GM12864 (cell line): ENCODE data around the gene ASIC2.

Experiments used
- DNase-seq: peaks from one replicate; pipeline ENCODE4 v3.0.0-alpha.2; 2011; ENCODE audit warnings: low read depth
- H3K4me3 ChIP-seq: 2 replicates; pipeline ENCODE4 v1.5.1; 2011; ENCODE audit warnings: mild to moderate bottlenecking, low read depth, low read length, control low read depth
- TF ChIP-seq, protein P1 (sequence below): IDR thresholded peaks from 2 replicates; pipeline ENCODE4 v1.5.1; 2011; ENCODE audit warnings: low read depth, mild to moderate bottlenecking, moderate library complexity, low read length, control low read depth, inconsistent platforms; ENCODE audit errors: missing control alignments

Gene ASIC2

DNA sequence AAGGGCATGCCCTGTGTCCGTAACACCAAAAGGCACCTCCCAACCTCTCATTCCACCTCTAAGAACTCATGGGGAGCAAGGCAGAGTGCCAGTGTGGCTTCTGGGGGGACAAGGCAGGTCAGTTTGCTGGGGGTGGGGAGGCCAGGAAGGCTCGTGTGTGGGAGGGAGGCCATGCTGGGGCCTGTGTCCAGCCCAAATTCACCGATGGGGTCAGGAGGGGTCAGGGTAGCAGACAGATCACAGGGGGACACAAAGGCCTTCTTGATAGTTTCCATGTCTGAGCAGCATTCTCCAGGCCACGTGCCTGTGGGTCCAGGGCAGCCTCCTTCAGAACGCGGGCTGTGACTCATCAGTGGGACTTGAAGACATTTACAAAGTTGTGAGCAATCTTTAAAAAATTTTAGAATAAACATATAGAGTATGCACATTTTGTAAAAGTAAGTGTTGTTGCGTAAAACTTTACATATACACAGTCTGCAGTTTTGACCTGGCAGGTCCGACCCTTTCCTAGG is 280.5 kb downstream of the ASIC2 start:
- TF ChIP-seq, protein P1, sequence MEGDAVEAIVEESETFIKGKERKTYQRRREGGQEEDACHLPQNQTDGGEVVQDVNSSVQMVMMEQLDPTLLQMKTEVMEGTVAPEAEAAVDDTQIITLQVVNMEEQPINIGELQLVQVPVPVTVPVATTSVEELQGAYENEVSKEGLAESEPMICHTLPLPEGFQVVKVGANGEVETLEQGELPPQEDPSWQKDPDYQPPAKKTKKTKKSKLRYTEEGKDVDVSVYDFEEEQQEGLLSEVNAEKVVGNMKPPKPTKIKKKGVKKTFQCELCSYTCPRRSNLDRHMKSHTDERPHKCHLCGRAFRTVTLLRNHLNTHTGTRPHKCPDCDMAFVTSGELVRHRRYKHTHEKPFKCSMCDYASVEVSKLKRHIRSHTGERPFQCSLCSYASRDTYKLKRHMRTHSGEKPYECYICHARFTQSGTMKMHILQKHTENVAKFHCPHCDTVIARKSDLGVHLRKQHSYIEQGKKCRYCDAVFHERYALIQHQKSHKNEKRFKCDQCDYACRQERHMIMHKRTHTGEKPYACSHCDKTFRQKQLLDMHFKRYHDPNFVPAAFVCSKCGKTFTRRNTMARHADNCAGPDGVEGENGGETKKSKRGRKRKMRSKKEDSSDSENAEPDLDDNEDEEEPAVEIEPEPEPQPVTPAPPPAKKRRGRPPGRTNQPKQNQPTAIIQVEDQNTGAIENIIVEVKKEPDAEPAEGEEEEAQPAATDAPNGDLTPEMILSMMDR = no peak
- no peak for DNase-seq
- H3K4me3 ChIP-seq = no peak overlapping the region

DNA sequence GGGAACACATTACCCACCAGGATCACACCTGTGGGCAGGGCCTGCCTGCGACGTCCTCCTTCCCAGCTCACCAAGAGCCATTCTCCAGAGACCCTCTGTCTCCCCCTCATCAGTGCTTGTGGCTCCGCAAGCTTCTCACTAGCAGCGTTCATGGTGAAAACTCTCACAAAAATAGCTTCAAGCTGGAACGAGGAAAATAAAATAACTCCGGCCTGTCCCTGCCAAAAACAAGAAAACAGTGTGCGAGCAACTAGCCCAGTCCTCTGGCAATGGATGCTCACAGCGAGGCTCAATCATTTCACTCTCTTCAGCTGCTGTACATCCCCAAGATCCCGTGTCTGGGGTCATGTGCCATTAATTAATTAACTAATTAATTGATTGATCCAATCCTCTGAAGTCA is 283.5 kb downstream of the ASIC2 start:
- DNase-seq = no peak
- no peak overlapping the region for H3K4me3 ChIP-seq
- TF ChIP-seq, protein P1 = no peak

DNA sequence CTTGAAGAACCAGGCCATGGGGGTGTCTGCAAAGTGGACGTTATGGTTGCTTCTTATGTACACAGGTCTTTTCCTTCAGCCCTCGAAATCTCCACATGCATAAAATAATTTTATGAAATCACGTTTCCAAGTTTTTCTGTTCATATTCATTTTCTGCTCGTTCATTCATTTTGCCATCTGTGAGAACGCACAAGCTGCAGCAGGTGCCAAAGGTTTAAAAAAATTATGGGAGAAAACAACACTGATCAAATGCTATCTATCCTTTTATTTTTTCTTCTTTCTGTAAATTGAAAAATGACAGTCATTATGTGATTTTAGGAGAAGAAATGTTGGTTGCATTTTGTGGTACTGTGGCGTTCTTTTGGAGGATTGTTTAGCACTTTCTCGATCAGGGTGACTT is 285.9 kb downstream of the ASIC2 start:
- no peak overlapping the region for H3K4me3 ChIP-seq
- TF ChIP-seq, protein P1 = no peak
- no peak for DNase-seq

DNA sequence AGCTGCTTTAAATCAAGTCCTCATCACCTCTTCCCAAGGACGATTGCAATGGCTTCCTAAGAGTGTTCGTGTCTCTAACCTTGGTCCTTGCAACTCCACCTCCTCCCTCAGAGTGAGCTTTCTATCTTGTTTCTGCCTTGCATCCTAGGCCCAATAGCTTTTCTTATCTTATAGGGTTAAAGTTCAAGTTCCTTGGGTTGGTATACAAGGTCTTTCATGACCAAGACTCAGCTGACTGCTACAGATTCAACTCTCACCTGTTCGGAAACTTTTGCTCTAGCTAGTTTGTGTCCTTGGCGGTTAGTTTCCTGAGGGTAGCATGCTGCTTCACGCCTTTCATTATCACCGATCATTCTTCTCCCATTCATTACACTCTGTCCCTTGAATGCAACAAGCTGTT is 290.8 kb downstream of the ASIC2 start:
- H3K4me3 ChIP-seq = no peak overlapping the region
- no peak for DNase-seq
- TF ChIP-seq, protein P1 = no peak

DNA sequence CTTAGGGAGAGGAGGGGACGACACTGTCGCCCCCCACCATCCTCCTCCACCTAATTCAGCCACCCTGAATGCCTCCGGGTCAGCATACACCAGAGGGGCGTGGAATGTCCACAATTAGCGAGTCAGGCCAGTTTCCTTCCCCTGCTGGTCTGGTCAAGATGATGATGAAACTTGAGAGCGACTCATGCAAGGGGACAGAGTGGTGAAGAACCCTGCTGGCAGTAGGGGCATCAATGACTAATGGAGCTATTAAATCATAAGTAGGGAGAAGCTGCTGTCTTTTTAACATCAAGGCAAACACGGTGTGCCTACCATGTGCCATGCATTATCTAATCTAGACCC is 294.2 kb downstream of the ASIC2 start:
- no peak overlapping the region for H3K4me3 ChIP-seq
- TF ChIP-seq, protein P1 = no peak

DNA sequence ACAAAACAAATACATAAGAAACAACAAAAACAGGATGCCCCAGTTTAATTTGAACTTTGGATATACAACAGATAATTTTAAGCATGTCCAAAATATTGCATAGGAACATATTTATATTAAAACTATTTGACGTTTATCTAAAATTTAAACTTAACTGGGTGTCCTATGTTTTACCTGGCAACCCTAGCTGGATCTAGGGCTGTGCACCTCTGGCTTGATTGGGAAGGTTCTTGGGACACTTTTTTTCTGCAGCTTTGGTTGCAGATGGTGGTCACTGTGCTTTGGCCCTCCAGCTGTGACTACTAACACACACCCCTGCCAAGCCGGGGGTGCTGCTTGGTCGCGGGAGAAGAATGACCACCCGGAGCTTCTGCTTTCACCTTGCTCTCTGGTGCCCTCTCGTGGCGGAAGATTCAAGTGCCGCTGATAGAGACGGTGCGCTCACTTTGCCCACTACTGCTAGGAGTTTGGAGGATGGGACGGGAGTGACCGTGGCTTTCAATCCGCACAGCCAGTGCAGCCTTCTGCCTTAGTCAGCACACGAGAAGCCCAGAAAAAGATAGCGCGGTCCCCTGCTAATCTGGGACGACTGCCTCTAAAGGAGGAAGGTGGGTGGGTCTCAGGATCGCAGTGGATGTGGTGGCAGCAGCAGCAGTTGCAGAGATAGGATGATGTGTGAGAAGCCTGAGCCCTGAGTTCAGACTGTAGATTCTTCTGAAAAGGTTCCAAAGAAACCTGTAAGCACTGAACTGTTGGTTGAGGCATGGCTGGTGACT is 294.8 kb downstream of the ASIC2 start:
- no peak overlapping the region for H3K4me3 ChIP-seq
- TF ChIP-seq, protein P1 = peak; percentile 93
- no peak for DNase-seq

More for the DNA sequence above, 294.2 kb downstream of the ASIC2 start:
- no peak for DNase-seq
